ENCODE results near the gene SPAG16. TPM values are rescaled to one million over a fixed set of nuclear protein-coding genes. Genes with fewer than 3 reads are reported as not detected.

Gene SPAG16
- total RNA-seq, 1 donor from 2014 or later = 20.6 TPM

DNA sequence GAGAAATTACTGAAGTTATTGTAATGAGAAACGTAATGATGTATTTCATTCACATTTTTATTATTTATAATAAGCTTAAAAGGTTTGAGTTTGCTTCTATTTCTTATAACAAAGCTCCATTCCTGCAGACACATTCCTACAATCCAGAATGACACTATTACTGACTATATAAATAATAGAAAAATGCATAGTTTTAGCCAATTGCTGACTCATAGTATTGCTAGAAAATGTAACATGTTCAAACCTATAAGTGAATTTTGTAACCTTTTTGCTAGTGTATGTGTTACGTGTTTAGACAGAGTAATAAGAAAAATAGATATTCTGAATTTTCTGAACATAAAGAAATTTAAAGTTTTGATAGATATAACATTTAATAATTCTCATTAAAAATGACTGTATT lies 1117.3 kb downstream of the SPAG16 start:
- no peaks in the 10 kb centered on the region for H3K4me1 ChIP-seq
- intact Hi-C loops (cut with micrococcal nuclease) = no loop called here
- H3K27ac ChIP-seq (replicated peaks) = no peak overlapping the region
- H3K4me3 ChIP-seq = no peak overlapping the region
- no peaks in the 10 kb centered on the region for H3K9me3 ChIP-seq (replicated peaks)
- no peak for DNase-seq
- TF ChIP-seq, protein P1, sequence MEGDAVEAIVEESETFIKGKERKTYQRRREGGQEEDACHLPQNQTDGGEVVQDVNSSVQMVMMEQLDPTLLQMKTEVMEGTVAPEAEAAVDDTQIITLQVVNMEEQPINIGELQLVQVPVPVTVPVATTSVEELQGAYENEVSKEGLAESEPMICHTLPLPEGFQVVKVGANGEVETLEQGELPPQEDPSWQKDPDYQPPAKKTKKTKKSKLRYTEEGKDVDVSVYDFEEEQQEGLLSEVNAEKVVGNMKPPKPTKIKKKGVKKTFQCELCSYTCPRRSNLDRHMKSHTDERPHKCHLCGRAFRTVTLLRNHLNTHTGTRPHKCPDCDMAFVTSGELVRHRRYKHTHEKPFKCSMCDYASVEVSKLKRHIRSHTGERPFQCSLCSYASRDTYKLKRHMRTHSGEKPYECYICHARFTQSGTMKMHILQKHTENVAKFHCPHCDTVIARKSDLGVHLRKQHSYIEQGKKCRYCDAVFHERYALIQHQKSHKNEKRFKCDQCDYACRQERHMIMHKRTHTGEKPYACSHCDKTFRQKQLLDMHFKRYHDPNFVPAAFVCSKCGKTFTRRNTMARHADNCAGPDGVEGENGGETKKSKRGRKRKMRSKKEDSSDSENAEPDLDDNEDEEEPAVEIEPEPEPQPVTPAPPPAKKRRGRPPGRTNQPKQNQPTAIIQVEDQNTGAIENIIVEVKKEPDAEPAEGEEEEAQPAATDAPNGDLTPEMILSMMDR (IDR thresholded peaks at IDR 0.05; ENCODE audit: borderline replicate concordance) = no peak
- no peaks in the 10 kb centered on the region for H3K27me3 ChIP-seq (ENCODE audit: low read depth)
- no peaks in the 10 kb centered on the region for H3K36me3 ChIP-seq

DNA sequence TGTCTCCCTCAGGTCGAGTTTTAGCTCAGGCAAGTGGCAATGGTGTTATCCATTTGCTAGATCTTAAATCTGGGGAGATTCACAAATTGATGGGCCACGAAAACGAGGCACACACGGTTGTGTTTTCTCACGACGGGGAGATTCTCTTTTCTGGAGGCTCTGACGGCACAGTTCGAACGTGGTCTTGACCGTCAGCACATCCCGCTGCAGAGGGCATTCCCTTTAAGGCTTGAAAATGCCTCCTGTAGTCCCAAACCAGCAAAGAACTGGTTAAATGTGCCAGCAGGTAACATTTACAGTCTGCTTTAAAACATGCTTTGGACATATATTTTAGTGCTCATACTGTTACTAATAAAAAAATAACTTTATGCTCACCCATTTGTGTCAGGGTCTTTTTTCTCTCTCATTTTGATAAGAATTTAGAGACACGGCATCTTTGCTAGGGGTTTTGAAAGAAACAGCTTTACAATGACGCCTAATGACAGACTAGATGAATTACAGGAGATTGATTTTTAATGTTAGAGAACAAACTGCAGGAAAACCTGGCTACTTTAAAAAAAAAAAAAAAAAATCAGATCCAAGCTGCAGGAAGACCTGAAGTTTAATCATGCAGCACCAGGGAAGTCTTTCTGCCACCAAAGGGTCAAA lies 1126.0 kb downstream of the SPAG16 start:
- Histone ChIP-seq H3K36me3 (no peaks in the 10 kb centered on the region), H3K4me3 (no peak overlapping the region), H3K27me3 (ENCODE audit: low read depth) (no peaks in the 10 kb centered on the region), H3K4me1 (no peaks in the 10 kb centered on the region), H3K9me3 (replicated peaks) (no peaks in the 10 kb centered on the region), H3K27ac (replicated peaks) (no peak overlapping the region)
- TF ChIP-seq, protein P1 (IDR thresholded peaks at IDR 0.05; ENCODE audit: borderline replicate concordance) = no peak
- no peak for DNase-seq
- intact Hi-C loops (cut with micrococcal nuclease) = no loop called here

- TF ChIP-seq, protein P1 (IDR thresholded peaks at IDR 0.05; ENCODE audit: borderline replicate concordance) = no peak
- no peaks in the 10 kb centered on the region for H3K36me3 ChIP-seq
- no peaks in the 10 kb centered on the region for H3K9me3 ChIP-seq (replicated peaks)
- H3K27me3 ChIP-seq (ENCODE audit: low read depth) = no peaks in the 10 kb centered on the region
- no peaks in the 10 kb centered on the region for H3K4me1 ChIP-seq
- no peak within 1 kb of the TSS for H3K4me3 ChIP-seq
- intact Hi-C loops (cut with micrococcal nuclease) = no loop called here
- no peak within 1 kb of the TSS for H3K27ac ChIP-seq (replicated peaks)
- DNase-seq = peak; percentile 68
Measured at GRCh38 chr2:214410918-214411554, 1126.8 kb downstream of the SPAG16 start, which contains the start of gene VWC2L. Gene VWC2L (plus strand): TSS chr2:214411054. CDS start chr2:214414194, 3,140 bp downstream.

- Histone ChIP-seq H3K27ac (replicated peaks) (no peak overlapping the region), H3K27me3 (ENCODE audit: low read depth) (no peaks in the 10 kb centered on the region), H3K4me3 (no peak overlapping the region), H3K9me3 (replicated peaks) (no peaks in the 10 kb centered on the region), H3K4me1 (no peaks in the 10 kb centered on the region), H3K36me3 (no peaks in the 10 kb centered on the region)
- intact Hi-C loops (cut with micrococcal nuclease) = no loop called here
- DNase-seq = no peak
- TF ChIP-seq, protein P1 (IDR thresholded peaks at IDR 0.05; ENCODE audit: borderline replicate concordance) = no peak
Measured at GRCh38 chr2:214412679-214413078, 1128.4 kb downstream of the SPAG16 start.

- no peak overlapping the region for H3K27ac ChIP-seq (replicated peaks)
- intact Hi-C loops (cut with micrococcal nuclease) = no loop called here
- DNase-seq = no peak
- H3K27me3 ChIP-seq (ENCODE audit: low read depth) = no peaks in the 10 kb centered on the region
- no peaks in the 10 kb centered on the region for H3K4me1 ChIP-seq
- H3K9me3 ChIP-seq (replicated peaks) = no peaks in the 10 kb centered on the region
- no peaks in the 10 kb centered on the region for H3K36me3 ChIP-seq
- TF ChIP-seq, protein P1 (IDR thresholded peaks at IDR 0.05; ENCODE audit: borderline replicate concordance) = no peak
- H3K4me3 ChIP-seq = no peak overlapping the region
Measured at GRCh38 chr2:214436470-214436869, 1152.2 kb downstream of the SPAG16 start.
